ENCODE results near the gene ADM. TPM values are rescaled to one million over a fixed set of nuclear protein-coding genes. Genes with fewer than 3 reads are reported as not detected.

ADM gene
- polyA plus RNA-seq, 2 of the 4 experiments (the other 2 are of a cell fraction), result 66.3 to 72.1 TPM

GRCh38 chr11:10302744-10303557, 1.9 kb upstream of the ADM start (continued):
- TF ChIP-seq CTCF (IDR thresholded peaks at IDR 0.05) (no peak), NPAS2 (CRISPR knock-in tag; IDR thresholded peaks at IDR 0.05; ENCODE audit: borderline replicate concordance) (no peak), ELK1 (IDR thresholded peaks at IDR 0.05; ENCODE audit: low read depth, low read length) (no peak), GATA3 (IDR thresholded peaks at IDR 0.05; ENCODE audit: borderline replicate concordance) (no peak), E2F6 (IDR thresholded peaks at IDR 0.05; ENCODE audit: borderline replicate concordance, low read depth) (peak; percentile 57; the same call in 1 of the 2 replicates), JUN (IDR thresholded peaks at IDR 0.05) (peak in 1 of 2 experiments; percentile 2; a peak in 1 of 5 replicates), HOXB5 (CRISPR knock-in tag; IDR thresholded peaks at IDR 0.05) (no peak), BHLHE40 (IDR thresholded peaks at IDR 0.05; ENCODE audit: low read depth, low read length) (no peak), ZSCAN20 (CRISPR knock-in tag; IDR thresholded peaks at IDR 0.05) (no peak), MYC (IDR thresholded peaks at IDR 0.05; ENCODE audit: borderline replicate concordance, low read length) (no peak), CBX8 (IDR thresholded peaks at IDR 0.05) (no peak), CHD4 (IDR thresholded peaks at IDR 0.05; ENCODE audit: borderline replicate concordance) (no peak), RFX5 (IDR thresholded peaks at IDR 0.05) (no peak), USF2 (IDR thresholded peaks at IDR 0.05) (0 out of 2 replicates have a peak, but pooled peaks have one; percentile 2)

GRCh38 chr11:10303558-10304363, 1.1 kb upstream of the ADM start:
- peak overlapping the region; percentile 75 for H3K4me3 ChIP-seq
- POLR2A ChIA-PET, result interaction anchor here (0.7 to 5.0 kb wide), 23 partner anchors 8 to 843 kb away, joined by 3 to 53 read pairs (median 4); partner anchors contain the start of genes CTR9, EIF4G2 and ZNF143
- H3K27ac ChIP-seq, result peak overlapping the region; percentile 94
- CTCF ChIA-PET, result interaction anchor here (0.6 to 11.0 kb wide), 34 partner anchors 8 to 691 kb away, joined by 3 to 188 read pairs (median 4); no protein-coding TSS in a partner anchor
- TF ChIP-seq EP300 (IDR thresholded peaks at IDR 0.05) (no peak), ZSCAN20 (CRISPR knock-in tag; IDR thresholded peaks at IDR 0.05) (no peak), ATOH8 (CRISPR knock-in tag; IDR thresholded peaks at IDR 0.05; ENCODE audit: low read depth) (no peak), BHLHE40 (IDR thresholded peaks at IDR 0.05; ENCODE audit: low read depth, low read length) (peak; percentile 28; the same call in 1 of the 2 replicates), RAD21 (conservative IDR thresholded peaks at IDR 0.05 in 1 of 2, IDR thresholded peaks at IDR 0.05 in 1 of 2) (no peak), CEBPB (IDR thresholded peaks at IDR 0.05) (peak in 1 of 2 experiments; percentile 45; a peak in 1 of 4 replicates), NFE2L2 (conservative IDR thresholded peaks at IDR 0.05; ENCODE audit: low read length) (peak; percentile 60; the same call in 1 of the 2 replicates), JUN (IDR thresholded peaks at IDR 0.05) (0 out of 5 replicates have a peak, but pooled peaks have one; percentile 11 to 16), CHD4 (IDR thresholded peaks at IDR 0.05; ENCODE audit: borderline replicate concordance) (no peak), FOXS1 (CRISPR knock-in tag; IDR thresholded peaks at IDR 0.05) (no peak), TP53 (CRISPR knock-in tag; IDR thresholded peaks at IDR 0.05) (no peak), E2F6 (IDR thresholded peaks at IDR 0.05; ENCODE audit: borderline replicate concordance, low read depth) (0 out of 2 replicates have a peak, but pooled peaks have one; percentile 4), FOSL2 (IDR thresholded peaks at IDR 0.05) (no peak), FOSL2 (CRISPR knock-in tag; IDR thresholded peaks at IDR 0.05) (peak; percentile 68), PBX3 (IDR thresholded peaks at IDR 0.05) (0 out of 2 replicates have a peak, but pooled peaks have one; percentile 29), HOXB5 (CRISPR knock-in tag; IDR thresholded peaks at IDR 0.05) (no peak), TFCP2L1 (CRISPR knock-in tag; IDR thresholded peaks at IDR 0.05) (no peak), MAX (IDR thresholded peaks at IDR 0.05) (peak; percentile 41; the same call in 1 of the 2 replicates), MAFK (IDR thresholded peaks at IDR 0.05; ENCODE audit: partially characterized antibody) (peak; percentile 54)
- DNase-seq (ENCODE audit: low read depth in 1 of 2, low spot score in 1 of 2) (peak; percentile 55 to 78), FAIRE-seq (no peak), ATAC-seq (peak; percentile 6 to 19; a peak in 4 of 6 replicates)
- no peaks in the 10 kb centered on the region for H3K9me3 ChIP-seq
- H3K4me1 ChIP-seq, result peaks cover 20% of the 10 kb centered on the region
- peak overlapping the region; percentile 92 for H3K4me2 ChIP-seq
- WGBS (ENCODE audit: missing lambda C conversion rate), result 1% methylated on average over 29 of the region's 29 CpGs

Data from A549 (cell line).